ENCODE measurements around the gene CLK3.
A peak's percentile ranks its signal among the peaks of the same experiment; 100 is the strongest.

CLK3 gene

GRCh38 chr15:74598126-74598842 is 17.4 kb upstream of the CLK3 start:
- Histone ChIP-seq H3K9me3 (ENCODE audit: control insufficient read depth, insufficient read depth, low read depth, low read length) (no peaks in the 10 kb centered on the region), H3K4me1 (ENCODE audit: control insufficient read depth, insufficient read depth, low read length) (no peaks in the 10 kb centered on the region), H3K4me3 (ENCODE audit: low read depth, low read length) (peak overlapping the region; percentile 20), H3K27ac (ENCODE audit: extremely low read depth, low read depth, low read length) (0 out of 2 replicates have a peak overlapping the region, but pooled peaks have one; percentile 18), H3K36me3 (ENCODE audit: control insufficient read depth in 2 of 2, insufficient read depth in 1 of 2, low read length in 2 of 2) (peaks cover 9 to 35% of the 10 kb centered on the region in 2 experiments; a peak in 2 of 3 replicates)
- TF ChIP-seq ZNF10 (tag by site-specific recombination; IDR thresholded peaks at IDR 0.05): no peak
- peak; percentile 59; the same call in 1 of the 2 replicates for TF ChIP-seq PRDM1 (tag by site-specific recombination; IDR thresholded peaks at IDR 0.05)
- CTCF ChIA-PET: interaction anchor here (1.2 kb wide), 1 partner anchor 33 kb away, joined by 4 read pairs; no protein-coding TSS in a partner anchor
- POLR2A ChIA-PET: interaction anchor here (1.3 to 2.2 kb wide), 3 partner anchors 17 to 137 kb away, joined by 3 to 8 read pairs (median 5); partner anchors contain the start of genes CLK3 and UBL7

- POLR2A ChIA-PET: interaction anchor here (1.3 to 2.2 kb wide), 2 partner anchors 16 to 71 kb away, joined by 3 to 8 read pairs; partner anchors contain the start of gene CLK3
- no peak overlapping the region for H3K27ac ChIP-seq (ENCODE audit: extremely low read depth, low read depth, low read length)
Measured at GRCh38 chr15:74599156-74599555, 16.5 kb upstream of the CLK3 start.

More at GRCh38 chr15:74599156-74599555, 16.5 kb upstream of the CLK3 start:
- H3K36me3 ChIP-seq (ENCODE audit: control insufficient read depth in 2 of 2, insufficient read depth in 1 of 2, low read length in 2 of 2): peaks cover 5 to 30% of the 10 kb centered on the region in 2 experiments; a peak in 2 of 3 replicates
- TF ChIP-seq ZNF704 (tag by site-specific recombination; IDR thresholded peaks at IDR 0.05) (no peak), ZNF175 (tag by site-specific recombination; IDR thresholded peaks at IDR 0.05) (no peak), ZNF148 (tag by site-specific recombination; IDR thresholded peaks at IDR 0.05; ENCODE audit: borderline replicate concordance) (no peak), ZNF394 (tag by site-specific recombination; IDR thresholded peaks at IDR 0.05; ENCODE audit: borderline replicate concordance) (no peak), ZNF514 (tag by site-specific recombination; IDR thresholded peaks at IDR 0.05) (no peak), ZNF324 (tag by site-specific recombination; IDR thresholded peaks at IDR 0.05) (no peak), ZNF548 (tag by site-specific recombination; IDR thresholded peaks at IDR 0.05) (no peak), ZNF792 (tag by site-specific recombination; IDR thresholded peaks at IDR 0.05) (no peak), ZFP41 (tag by site-specific recombination; IDR thresholded peaks at IDR 0.05; ENCODE audit: borderline replicate concordance) (no peak), ZNF138 (tag by site-specific recombination; IDR thresholded peaks at IDR 0.05; ENCODE audit: borderline replicate concordance) (no peak), ZNF169 (tag by site-specific recombination; IDR thresholded peaks at IDR 0.05) (no peak), ZBTB8A (tag by site-specific recombination; IDR thresholded peaks at IDR 0.05) (no peak), ZSCAN5A (tag by site-specific recombination; IDR thresholded peaks at IDR 0.05) (no peak), ZNF350 (tag by site-specific recombination; IDR thresholded peaks at IDR 0.05) (no peak), SALL2 (tag by site-specific recombination; IDR thresholded peaks at IDR 0.05; ENCODE audit: borderline replicate concordance) (no peak), EGR2 (tag by site-specific recombination; IDR thresholded peaks at IDR 0.05; ENCODE audit: low read depth) (no peak), RBAK (tag by site-specific recombination; IDR thresholded peaks at IDR 0.05) (no peak), OSR2 (tag by site-specific recombination; IDR thresholded peaks at IDR 0.05) (no peak)
- no peak overlapping the region for H3K4me3 ChIP-seq (ENCODE audit: low read depth, low read length)
- H3K4me1 ChIP-seq (ENCODE audit: control insufficient read depth, insufficient read depth, low read length): no peaks in the 10 kb centered on the region
- H3K9me3 ChIP-seq (ENCODE audit: control insufficient read depth, insufficient read depth, low read depth, low read length): no peaks in the 10 kb centered on the region
- CTCF ChIA-PET: interaction anchor here (1.2 kb wide), 1 partner anchor 32 kb away, joined by 4 read pairs; no protein-coding TSS in a partner anchor

Data from HEK293 (cell line).